GM19099 (cell line): ENCODE results near the gene ZNF777.

ENCODE experiments used
- POLR2A ChIP-seq: IDR thresholded peaks from 3 replicates; pipeline ENCODE4 v1.6.1; 2011; ENCODE audit warnings: low read depth; ENCODE audit not compliant: insufficient read length; ENCODE audit errors: extremely low read depth

The ZNF777 gene

DNA sequence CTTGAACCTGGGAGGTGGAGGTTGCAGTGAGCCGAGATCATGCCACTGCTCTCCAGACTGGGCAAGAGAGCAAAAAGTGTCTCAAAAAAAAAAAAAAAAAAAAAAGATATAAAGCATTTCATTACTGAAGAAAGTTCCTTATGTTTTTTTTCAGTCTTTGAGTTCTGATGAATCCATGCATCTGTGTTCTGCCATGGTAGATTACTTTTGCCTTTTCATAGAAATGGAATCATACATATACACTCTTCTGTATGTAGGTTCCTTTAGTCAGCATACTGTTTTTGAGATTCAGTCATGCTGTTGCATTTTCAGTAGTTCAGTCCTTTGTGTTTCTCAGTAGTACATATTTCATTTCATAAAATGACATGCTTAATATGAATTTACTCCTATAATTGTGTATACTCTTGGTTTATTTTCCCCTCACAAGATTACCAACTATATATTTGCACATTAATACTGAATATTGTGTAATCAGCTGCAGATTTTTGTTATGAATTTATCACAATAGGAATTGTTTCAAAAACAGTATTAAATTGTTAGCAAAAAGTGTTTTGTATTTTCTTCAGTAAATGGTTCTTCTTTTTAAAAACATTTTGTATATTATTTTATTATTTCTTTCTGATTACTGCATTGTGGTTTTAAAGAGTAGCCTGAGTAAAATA is 2.8 kb upstream of the ZNF777 start:
- no peak for TF ChIP-seq POLR2A

- no peak for TF ChIP-seq POLR2A
Measured at GRCh38 chr7:149462101-149462520, 1.2 kb upstream of the ZNF777 start.

GRCh38 chr7:149459540-149460452 is 1.1 kb downstream of the ZNF777 start:
- TF ChIP-seq POLR2A, result peak; percentile 26

DNA sequence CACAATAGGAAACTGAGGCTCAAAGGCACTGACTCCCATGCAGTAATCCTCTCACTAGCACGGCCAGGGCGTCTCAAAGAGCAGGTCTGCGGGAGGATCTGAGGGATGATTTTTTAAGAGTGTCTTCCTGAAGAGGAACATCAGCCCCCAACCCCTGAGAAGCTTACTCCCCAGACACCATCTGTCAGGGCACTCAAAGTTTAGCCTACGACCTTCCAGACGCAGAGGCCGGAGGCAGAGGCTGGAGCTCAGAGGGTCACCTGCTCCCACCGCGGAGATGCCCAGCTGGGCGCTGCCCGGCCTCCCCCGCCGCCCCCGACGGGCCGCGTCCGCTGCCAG is 1.7 kb downstream of the ZNF777 start:
- no peak for TF ChIP-seq POLR2A

DNA sequence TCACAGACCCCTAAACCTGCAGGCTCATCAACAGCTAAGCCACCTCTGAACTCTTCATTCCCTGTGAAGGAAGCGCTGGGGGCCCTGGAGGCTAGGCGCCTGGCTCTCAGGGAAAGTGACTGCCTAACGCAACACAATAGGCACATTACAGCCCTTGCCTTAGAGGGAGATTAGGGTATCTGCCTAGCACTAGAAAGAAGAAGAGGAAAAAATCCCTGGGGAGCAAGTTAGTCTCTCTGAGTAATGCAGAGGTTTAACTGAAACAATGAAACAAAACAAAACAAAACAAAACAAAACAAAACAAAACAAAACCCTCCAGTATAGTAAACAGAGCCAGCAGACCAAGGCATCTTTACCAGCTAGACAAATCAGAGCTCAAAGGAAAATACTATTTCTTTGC is 2.6 kb downstream of the ZNF777 start:
- TF ChIP-seq POLR2A, result no peak

- no peak for TF ChIP-seq POLR2A
Measured at GRCh38 chr7:149457766-149458165, 3.1 kb downstream of the ZNF777 start.

GRCh38 chr7:149456506-149457421 is 4.1 kb downstream of the ZNF777 start:
- TF ChIP-seq POLR2A, result no peak

- TF ChIP-seq POLR2A, result no peak
Measured at GRCh38 chr7:149455175-149455950, 5.5 kb downstream of the ZNF777 start.

DNA sequence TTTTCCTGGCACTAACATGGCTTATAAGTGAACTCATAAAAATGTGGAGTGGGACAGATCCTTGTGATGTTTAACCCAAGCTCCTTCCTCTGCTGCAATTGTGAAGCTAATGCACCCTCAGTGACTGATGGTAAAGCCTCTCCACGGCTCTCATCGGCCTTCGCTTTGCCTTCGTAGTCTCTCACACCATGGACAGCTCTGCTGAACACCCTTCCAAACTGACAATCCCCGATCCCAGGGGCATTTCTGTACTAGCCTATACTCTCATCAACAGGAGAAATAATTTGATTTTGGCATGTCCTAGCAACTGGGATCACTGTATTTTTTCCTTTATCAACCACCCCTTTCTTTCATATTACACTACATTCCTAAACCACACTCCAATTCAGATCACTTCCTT is 6.1 kb downstream of the ZNF777 start:
- no peak for TF ChIP-seq POLR2A

GRCh38 chr7:149454006-149454405 is 6.9 kb downstream of the ZNF777 start:
- no peak for TF ChIP-seq POLR2A

GRCh38 chr7:149450821-149451220 is 10.0 kb downstream of the ZNF777 start:
- TF ChIP-seq POLR2A, result no peak

DNA sequence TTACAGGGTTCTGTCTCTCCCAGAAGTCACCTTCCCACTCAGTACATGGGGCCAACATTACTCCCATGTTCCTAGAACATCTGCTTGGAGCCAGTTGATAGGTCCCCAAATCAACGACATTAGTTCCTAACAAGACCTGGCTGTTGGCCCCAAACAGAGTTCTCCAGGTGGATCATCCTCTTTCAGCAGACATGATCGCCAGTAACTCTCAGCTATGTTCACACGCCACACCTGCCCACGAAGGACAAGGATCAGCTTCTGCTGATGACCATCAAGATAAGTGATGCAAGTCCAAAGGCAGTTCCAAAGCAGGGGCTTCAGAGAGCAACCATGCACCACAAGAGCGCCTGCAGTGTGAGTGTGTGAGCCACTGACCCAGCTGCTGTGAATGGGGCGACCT is 11.0 kb downstream of the ZNF777 start:
- TF ChIP-seq POLR2A, result no peak

DNA sequence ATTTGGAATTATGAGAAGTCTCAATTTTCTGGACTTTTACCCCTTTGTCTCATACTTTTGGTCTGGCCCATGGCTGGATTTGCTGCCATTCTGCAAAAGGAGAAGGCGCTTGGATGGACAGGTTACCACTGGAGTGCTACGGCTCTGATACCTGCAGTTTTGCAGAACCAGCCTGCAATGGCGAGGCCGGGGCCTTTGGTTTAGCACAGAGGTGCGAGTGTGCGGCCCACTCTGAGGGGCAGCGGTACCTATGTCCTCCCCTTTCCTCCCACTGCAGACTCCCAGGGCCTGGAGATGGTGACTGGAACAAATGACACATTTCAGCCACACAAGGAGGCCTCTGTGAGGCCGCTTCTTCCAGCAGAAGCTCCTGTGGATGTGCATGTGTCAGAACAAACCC is 11.9 kb downstream of the ZNF777 start:
- no peak for TF ChIP-seq POLR2A

- no peak for TF ChIP-seq POLR2A
Measured at GRCh38 chr7:149444287-149444686, 16.6 kb downstream of the ZNF777 start.
